ENCODE measurements around the gene FBL. TPM values are rescaled to one million over a fixed set of nuclear protein-coding genes. Genes with fewer than 3 reads are reported as not detected.
"Not testable (repeated sequence)": the region's sequence is repeated elsewhere in the genome, so short reads cannot be mapped to it uniquely, and the experiment has no call there.

The FBL gene
- total RNA-seq, 1 experiment from 2014 or later = 597 TPM

GRCh38 chr19:39881495-39882110 lies 35.4 kb upstream of the FBL start:
- H3K27me3 ChIP-seq = not testable (repeated sequence)
- peak; percentile 58 to 77 for DNase-seq

GRCh38 chr19:39880241-39880640 lies 34.1 kb upstream of the FBL start:
- H3K9me3 ChIP-seq (replicated peaks); H3K4me1 ChIP-seq; H3K36me3 ChIP-seq; H3K27ac ChIP-seq; DNase-seq; H3K4me3 ChIP-seq; H3K27me3 ChIP-seq: not testable (repeated sequence)

More at GRCh38 chr19:39881495-39882110, 35.4 kb upstream of the FBL start:
- not testable (repeated sequence) for H3K36me3 ChIP-seq; H3K4me3 ChIP-seq; H3K4me1 ChIP-seq; H3K9me3 ChIP-seq (replicated peaks); H3K27ac ChIP-seq

- not testable (repeated sequence) for H3K4me1 ChIP-seq, H3K27me3 ChIP-seq, DNase-seq
Observed at GRCh38 chr19:39879796-39880195, 33.6 kb upstream of the FBL start.

GRCh38 chr19:39878866-39879265 lies 32.7 kb upstream of the FBL start:
- H3K36me3 ChIP-seq = peaks cover 21% of the 10 kb centered on the region
- not testable (repeated sequence) for H3K4me1 ChIP-seq; H3K9me3 ChIP-seq (replicated peaks); H3K4me3 ChIP-seq; H3K27me3 ChIP-seq; DNase-seq; H3K27ac ChIP-seq

More at GRCh38 chr19:39879796-39880195, 33.6 kb upstream of the FBL start:
- H3K36me3 ChIP-seq = peaks cover 12% of the 10 kb centered on the region
- H3K9me3 ChIP-seq (replicated peaks); H3K27ac ChIP-seq; H3K4me3 ChIP-seq: not testable (repeated sequence)

- DNase-seq = no peak
- Histone ChIP-seq H3K4me3 (no peak overlapping the region), H3K27me3 (no peaks in the 10 kb centered on the region), H3K36me3 (peaks cover 26% of the 10 kb centered on the region), H3K4me1 (peaks cover 6% of the 10 kb centered on the region), H3K9me3 (replicated peaks) (no peaks in the 10 kb centered on the region), H3K27ac (no peak overlapping the region)
Observed at GRCh38 chr19:39878398-39878797, 32.2 kb upstream of the FBL start.

- H3K4me3 ChIP-seq; H3K9me3 ChIP-seq (replicated peaks); H3K27ac ChIP-seq; H3K4me1 ChIP-seq; DNase-seq; H3K27me3 ChIP-seq: not testable (repeated sequence)
- H3K36me3 ChIP-seq = peaks cover 30% of the 10 kb centered on the region
Observed at GRCh38 chr19:39877982-39878381, 31.8 kb upstream of the FBL start.

GRCh38 chr19:39877488-39877887 lies 31.3 kb upstream of the FBL start:
- Histone ChIP-seq H3K27ac (peak overlapping the region; percentile 42; the same call in 1 of the 2 replicates), H3K36me3 (peaks cover 33% of the 10 kb centered on the region)
- not testable (repeated sequence) for H3K9me3 ChIP-seq (replicated peaks); H3K4me1 ChIP-seq; H3K4me3 ChIP-seq; H3K27me3 ChIP-seq
- peak; percentile 94 for DNase-seq

GRCh38 chr19:39876486-39876885 lies 30.3 kb upstream of the FBL start:
- H3K27ac ChIP-seq; H3K9me3 ChIP-seq (replicated peaks); H3K4me3 ChIP-seq; H3K27me3 ChIP-seq; H3K4me1 ChIP-seq; DNase-seq: not testable (repeated sequence)
- peaks cover 40% of the 10 kb centered on the region for H3K36me3 ChIP-seq

- not testable (repeated sequence) for H3K4me1 ChIP-seq; H3K9me3 ChIP-seq (replicated peaks); H3K27me3 ChIP-seq; DNase-seq; H3K4me3 ChIP-seq; H3K27ac ChIP-seq
- peaks cover 44% of the 10 kb centered on the region for H3K36me3 ChIP-seq
Observed at GRCh38 chr19:39875401-39875864, 29.3 kb upstream of the FBL start.

GRCh38 chr19:39874404-39874803 lies 28.2 kb upstream of the FBL start:
- Histone ChIP-seq H3K27me3 (no peaks in the 10 kb centered on the region), H3K4me1 (peaks cover 6% of the 10 kb centered on the region), H3K9me3 (replicated peaks) (no peaks in the 10 kb centered on the region), H3K27ac (no peak overlapping the region), H3K36me3 (peaks cover 52% of the 10 kb centered on the region), H3K4me3 (no peak overlapping the region)
- no peak for DNase-seq

GRCh38 chr19:39873385-39873784 lies 27.2 kb upstream of the FBL start:
- Histone ChIP-seq H3K36me3 (peaks cover 59% of the 10 kb centered on the region), H3K4me1 (peaks cover 2% of the 10 kb centered on the region), H3K27ac (no peak overlapping the region), H3K27me3 (no peaks in the 10 kb centered on the region), H3K4me3 (no peak overlapping the region), H3K9me3 (replicated peaks) (no peaks in the 10 kb centered on the region)
- no peak for DNase-seq

- H3K27ac ChIP-seq = no peak overlapping the region
- no peak for DNase-seq
- H3K4me3 ChIP-seq = no peak overlapping the region
- no peaks in the 10 kb centered on the region for H3K9me3 ChIP-seq (replicated peaks)
- H3K36me3 ChIP-seq = peaks cover 66% of the 10 kb centered on the region
- no peaks in the 10 kb centered on the region for H3K4me1 ChIP-seq
- H3K27me3 ChIP-seq = no peaks in the 10 kb centered on the region
Observed at GRCh38 chr19:39871886-39872866, 26.0 kb upstream of the FBL start.

- H3K4me3 ChIP-seq = no peak overlapping the region
- peaks cover 74% of the 10 kb centered on the region for H3K36me3 ChIP-seq
- no peak overlapping the region for H3K27ac ChIP-seq
- no peaks in the 10 kb centered on the region for H3K27me3 ChIP-seq
- H3K9me3 ChIP-seq (replicated peaks) = no peaks in the 10 kb centered on the region
- DNase-seq = no peak
- H3K4me1 ChIP-seq = no peaks in the 10 kb centered on the region
Observed at GRCh38 chr19:39871362-39871761, 25.2 kb upstream of the FBL start.

- no peaks in the 10 kb centered on the region for H3K4me1 ChIP-seq
- no peak overlapping the region for H3K27ac ChIP-seq
- no peaks in the 10 kb centered on the region for H3K27me3 ChIP-seq
- no peaks in the 10 kb centered on the region for H3K9me3 ChIP-seq (replicated peaks)
- peaks cover 73% of the 10 kb centered on the region for H3K36me3 ChIP-seq
- no peak overlapping the region for H3K4me3 ChIP-seq
- DNase-seq = no peak
Observed at GRCh38 chr19:39870171-39870971, 24.2 kb upstream of the FBL start.

GRCh38 chr19:39867952-39868351 lies 21.8 kb upstream of the FBL start:
- no peak overlapping the region for H3K27ac ChIP-seq
- no peaks in the 10 kb centered on the region for H3K4me1 ChIP-seq
- peaks cover 60% of the 10 kb centered on the region for H3K36me3 ChIP-seq
- no peak overlapping the region for H3K4me3 ChIP-seq
- DNase-seq = no peak
- H3K9me3 ChIP-seq (replicated peaks) = no peaks in the 10 kb centered on the region
- no peaks in the 10 kb centered on the region for H3K27me3 ChIP-seq
